Gastrocnemius medialis (tissue), 4 donors: ENCODE results near the gene ANGPTL7.

Experiments
- CTCF ChIP-seq, 5 experiments: fragments of 450-650 bp in 3 of 5; fragments of 200-600 bp in 2 of 5; sonication (generic) in 2 of 5; IDR thresholded peaks in 4 of 5; conservative IDR thresholded peaks in 1 of 5; 1 replicate in 4 of 5; 2 replicates in 1 of 5; pipeline ENCODE4 v1.5.1; 2016 to 2019; ENCODE audit warnings: antibody characterized with exemption in 5 of 5, mild to moderate bottlenecking in 3 of 5, moderate library complexity in 3 of 5
- POLR2A ChIP-seq, 2 donors: fragments of 450-650 bp; IDR thresholded peaks; one replicate each; pipeline ENCODE4 v1.6.1; 2017; ENCODE audit warnings: antibody characterized with exemption in 2 of 2, mild to moderate bottlenecking in 2 of 2, moderate library complexity in 2 of 2

GRCh38 chr1:11215381-11216005 lies 26.3 kb downstream of the ANGPTL7 start:
- no peak for TF ChIP-seq CTCF (IDR thresholded peaks at IDR 0.05 in 4 of 5, conservative IDR thresholded peaks at IDR 0.05 in 1 of 5)
- no peak for TF ChIP-seq POLR2A (IDR thresholded peaks at IDR 0.05)
